22Rv1 (cell line): ENCODE results near the gene SPATS2L.

Experiments used
- CTCF ChIP-seq: fragments of 450-650 bp; IDR thresholded peaks from 2 replicates; pipeline ENCODE4 v1.5.1; 2017; ENCODE audit warnings: mild to moderate bottlenecking
- ZFX ChIP-seq: fragments of 450-650 bp; IDR thresholded peaks from 2 replicates; pipeline ENCODE4 v1.6.1; 2017; ENCODE audit warnings: antibody characterized with exemption, borderline replicate concordance

GRCh38 chr2:200523158-200523557 is 216.7 kb downstream of the SPATS2L start:
- TF ChIP-seq CTCF, result no peak
- no peak for TF ChIP-seq ZFX
